ENCODE data around the gene GLCCI1.

GRCh38 chr7:8014399-8014798, 45.8 kb downstream of the GLCCI1 start:
- TF ChIP-seq CTCF (optimal IDR thresholded peaks at IDR 0.05 in 1 of 3, IDR thresholded peaks at IDR 0.05 in 1 of 3, conservative IDR thresholded peaks at IDR 0.05 in 1 of 3; ENCODE audit: extremely low read depth in 1 of 3, insufficient read depth in 2 of 3, low read length in 3 of 3) (no peak), EZH2 (IDR thresholded peaks at IDR 0.05; ENCODE audit: low read length) (no peak)

Measured in keratinocyte (primary cell).